Esophagus squamous epithelium (tissue), 4 donors: ENCODE data around the gene CTCF.

Experiments
- CTCF ChIP-seq, 6 experiments: fragments of 450-650 bp in 4 of 6; fragments of 200-600 bp in 2 of 6; sonication (generic) in 2 of 6; IDR thresholded peaks; one replicate each; pipeline ENCODE4 v1.5.1; 2016 to 2019; ENCODE audit warnings: antibody characterized with exemption in 6 of 6, mild to moderate bottlenecking in 4 of 6, moderate library complexity in 4 of 6
- POLR2A ChIP-seq, 4 donors: fragments of 450-650 bp; IDR thresholded peaks; one replicate each; pipeline ENCODE4 v1.6.1; 2017; ENCODE audit warnings: antibody characterized with exemption in 4 of 4, mild to moderate bottlenecking in 4 of 4, moderate library complexity in 3 of 4

DNA sequence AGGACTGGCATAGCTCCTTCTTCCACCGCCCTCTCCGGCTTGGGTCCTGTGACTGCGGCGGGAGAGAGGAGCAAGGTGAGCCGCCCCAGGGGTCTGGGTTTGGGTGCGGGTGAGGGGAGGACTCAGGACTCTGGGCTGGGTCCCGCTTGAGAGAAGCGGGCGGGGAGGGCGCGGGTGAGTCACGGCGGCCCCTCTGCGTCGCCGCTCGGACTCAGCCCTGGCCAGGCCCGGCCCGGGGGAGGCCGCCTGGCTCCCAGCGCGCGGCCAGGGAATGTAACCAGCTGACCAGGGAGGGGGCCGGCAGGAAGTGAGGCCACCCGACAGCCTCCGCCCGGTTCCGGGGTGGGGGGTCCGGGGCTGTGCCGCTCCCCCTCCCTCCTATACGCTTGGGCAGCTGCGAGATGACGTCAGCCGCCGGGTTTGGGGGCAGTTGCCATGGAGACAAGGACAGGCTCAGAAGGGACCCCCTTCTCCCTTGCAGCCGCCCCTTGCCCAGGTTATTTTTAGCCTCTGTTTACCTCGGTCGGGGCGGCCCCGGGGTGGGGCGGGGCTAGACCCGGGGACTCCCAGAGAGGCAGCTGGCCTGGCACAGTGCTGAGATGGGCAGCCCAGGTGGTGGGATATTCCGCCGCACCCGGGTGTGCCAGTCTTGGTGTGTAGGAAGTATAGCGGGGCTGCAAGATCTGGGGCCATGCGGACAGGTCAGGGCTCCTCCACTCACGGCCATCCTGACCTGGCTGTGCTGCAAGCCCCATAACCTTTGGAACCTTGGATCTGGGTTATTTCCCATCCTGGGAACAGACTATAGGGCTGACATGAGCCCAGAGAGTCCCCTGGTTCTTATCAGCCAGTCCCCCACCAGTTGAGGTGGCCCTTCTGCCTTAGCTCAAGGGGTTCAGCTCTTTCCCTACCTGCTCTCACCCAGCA lies 32.0 kb upstream of the CTCF start:
- TF ChIP-seq CTCF (IDR thresholded peaks at IDR 0.05): no peak
- TF ChIP-seq POLR2A (IDR thresholded peaks at IDR 0.05): peak in 2 of 4 donors; percentile 59 to 76
